Measurements from ENCODE around the gene GLRX2.

The GLRX2 gene

GRCh38 chr1:193140254-193140653, 35.0 kb upstream of the GLRX2 start:
- H3K4me3 ChIP-seq (ENCODE audit: low read depth, low read length): no peak overlapping the region
- no peak for DNase-seq (ENCODE audit: low read depth)
- no peak for TF ChIP-seq CTCF (IDR thresholded peaks at IDR 0.05; ENCODE audit: low read depth, low read length, missing control alignments)

- no peak for TF ChIP-seq CTCF (IDR thresholded peaks at IDR 0.05; ENCODE audit: low read depth, low read length, missing control alignments)
- no peak for DNase-seq (ENCODE audit: low read depth)
- H3K4me3 ChIP-seq (ENCODE audit: low read depth, low read length): no peak overlapping the region
Measured at GRCh38 chr1:193131266-193131860, 26.1 kb upstream of the GLRX2 start.

GRCh38 chr1:193125369-193125768, 20.2 kb upstream of the GLRX2 start:
- DNase-seq (ENCODE audit: low read depth): no peak
- no peak overlapping the region for H3K4me3 ChIP-seq (ENCODE audit: low read depth, low read length)
- TF ChIP-seq CTCF (IDR thresholded peaks at IDR 0.05; ENCODE audit: low read depth, low read length, missing control alignments): no peak

- H3K4me3 ChIP-seq (ENCODE audit: low read depth, low read length): peak overlapping the region; percentile 97
- no peak for DNase-seq (ENCODE audit: low read depth)
- no peak for TF ChIP-seq CTCF (IDR thresholded peaks at IDR 0.05; ENCODE audit: low read depth, low read length, missing control alignments)
Measured at GRCh38 chr1:193123751-193124150, 18.5 kb upstream of the GLRX2 start.

GRCh38 chr1:193121616-193122593, 16.7 kb upstream of the GLRX2 start, which contains the start of gene CDC73:
Gene CDC73 (plus strand): TSS chr1:193122031. CDS start chr1:193122201, 170 bp downstream.
- DNase-seq (ENCODE audit: low read depth): peak; percentile 89
- peak within 1 kb of the TSS; percentile 97 for H3K4me3 ChIP-seq (ENCODE audit: low read depth, low read length)
- TF ChIP-seq CTCF (IDR thresholded peaks at IDR 0.05; ENCODE audit: low read depth, low read length, missing control alignments): peak; percentile 83

- H3K4me3 ChIP-seq (ENCODE audit: low read depth, low read length): no peak overlapping the region
- DNase-seq (ENCODE audit: low read depth): no peak
- no peak for TF ChIP-seq CTCF (IDR thresholded peaks at IDR 0.05; ENCODE audit: low read depth, low read length, missing control alignments)
Measured at GRCh38 chr1:193120604-193121166, 15.5 kb upstream of the GLRX2 start.
